HG03521 (cell line): ENCODE data around the gene CLHC1.
A peak's percentile ranks its signal among the peaks of the same experiment; 100 is the strongest.

ENCODE experiments used
- ATAC-seq: cut with Tn5 transposase; IDR thresholded peaks from one replicate; pipeline ENCODE4 v1.9.1; 2021; ENCODE audit warnings: mild to moderate bottlenecking, moderate library complexity; ENCODE audit not compliant: unreplicated experiment

The CLHC1 gene

DNA sequence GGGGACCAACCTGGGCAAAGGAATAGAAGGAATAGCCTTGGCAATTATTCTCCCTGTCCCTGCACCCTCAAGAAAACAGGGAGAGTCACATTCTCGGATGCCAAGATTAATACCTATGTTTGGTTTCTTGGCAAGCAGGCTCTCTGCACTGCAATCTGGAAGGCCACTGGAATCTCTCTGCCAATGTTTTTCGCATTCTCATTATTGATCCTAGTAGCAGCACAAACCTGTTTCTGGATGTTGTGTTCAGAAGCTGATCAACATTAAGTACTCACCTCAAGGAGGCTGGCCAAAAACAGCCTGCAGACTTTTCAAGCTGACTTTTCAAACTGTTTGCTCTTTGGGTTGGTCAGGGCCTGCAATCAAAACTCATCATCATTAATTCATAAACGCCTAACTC, 62.2 kb downstream of the CLHC1 start:
- ATAC-seq = no peak

DNA sequence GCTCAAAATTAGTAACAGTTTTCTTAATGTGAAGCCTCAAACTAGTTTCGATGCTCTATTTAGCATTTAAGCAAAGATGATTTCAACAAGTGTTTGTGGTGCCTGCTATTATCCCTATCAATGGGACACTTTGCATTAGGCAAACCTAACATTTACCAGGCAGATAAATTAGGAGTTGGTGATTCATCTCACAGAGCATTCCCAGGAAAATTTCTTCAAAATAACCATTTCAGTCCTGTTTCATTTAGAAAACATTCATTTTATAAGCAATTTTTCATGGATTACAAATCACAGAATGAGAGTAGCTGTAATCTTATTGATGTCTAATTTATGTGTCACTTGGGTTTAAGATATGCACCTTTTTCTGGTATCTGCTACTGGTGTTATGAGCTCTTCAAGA, 62.7 kb downstream of the CLHC1 start:
- no peak for ATAC-seq

- ATAC-seq = no peak
Measured at GRCh38 chr2:55168221-55169154, 63.6 kb downstream of the CLHC1 start.

GRCh38 chr2:55165626-55166025, 66.5 kb downstream of the CLHC1 start:
- ATAC-seq = no peak

DNA sequence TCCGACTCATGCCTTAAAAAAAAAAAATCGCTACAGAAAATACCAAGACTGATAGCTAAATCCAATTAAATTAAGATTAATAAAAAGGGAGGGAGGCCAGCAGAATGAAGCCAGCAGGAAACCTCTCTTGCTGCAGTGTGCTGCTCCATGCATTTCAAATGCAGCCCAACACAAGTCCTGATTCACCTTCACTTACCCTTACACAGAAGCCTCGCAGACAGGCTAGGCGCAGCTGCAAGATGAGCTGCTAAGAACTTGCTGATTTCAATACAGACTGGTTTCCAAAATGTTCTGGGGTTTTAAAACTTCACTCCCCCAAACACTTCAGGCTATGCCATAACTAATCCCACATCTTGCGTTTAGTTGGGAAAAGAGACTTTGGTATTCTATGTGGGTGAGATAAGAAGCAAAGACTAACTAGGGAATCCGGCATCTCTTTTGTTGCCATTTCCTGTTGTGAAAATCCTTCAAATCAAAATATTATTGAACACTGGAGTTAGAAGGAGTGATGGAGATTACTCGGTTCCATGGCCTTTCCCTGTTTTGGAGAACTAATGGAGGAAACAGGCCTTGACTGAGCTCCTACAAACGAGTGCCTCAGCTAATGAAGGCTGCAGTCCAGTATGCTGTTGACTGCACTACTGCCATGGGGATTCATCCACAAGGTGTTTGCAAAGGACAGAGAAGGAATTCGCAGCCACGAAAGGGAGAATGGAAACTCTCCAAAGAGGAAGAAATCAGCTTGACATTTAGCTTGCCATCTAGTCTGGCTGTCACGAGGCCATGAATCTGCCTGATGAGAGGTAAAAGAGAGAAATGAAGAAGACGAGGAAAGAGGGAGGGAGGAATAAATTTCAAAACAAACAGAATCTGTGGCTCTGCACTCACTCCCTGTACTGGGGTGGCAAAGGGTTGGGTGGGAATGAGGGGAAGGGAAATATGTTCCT, 67.3 kb downstream of the CLHC1 start:
- ATAC-seq = no peak

DNA sequence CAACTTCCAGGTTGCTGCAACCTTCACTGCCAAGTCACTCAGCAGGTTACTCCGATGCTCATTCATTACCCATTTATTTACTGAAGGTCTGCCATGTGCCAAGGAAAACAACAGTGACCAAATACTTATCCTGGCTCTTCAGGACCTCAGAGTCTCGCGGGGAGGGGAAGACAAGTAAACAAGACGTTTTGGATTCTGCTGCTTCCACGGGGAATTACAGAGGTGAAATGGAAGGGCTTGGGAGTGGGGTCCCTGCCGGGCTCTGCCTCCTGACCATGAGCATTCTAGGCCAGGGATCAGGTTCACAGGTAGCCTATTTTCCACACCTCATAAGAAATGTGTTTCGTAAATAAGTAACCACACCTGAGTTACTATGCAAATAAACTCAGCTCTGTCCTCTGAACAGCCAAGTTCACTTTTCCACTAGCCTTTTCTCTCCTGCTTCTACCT, 68.1 kb downstream of the CLHC1 start:
- no peak for ATAC-seq

GRCh38 chr2:55163274-55163721, 68.8 kb downstream of the CLHC1 start:
- ATAC-seq = no peak

DNA sequence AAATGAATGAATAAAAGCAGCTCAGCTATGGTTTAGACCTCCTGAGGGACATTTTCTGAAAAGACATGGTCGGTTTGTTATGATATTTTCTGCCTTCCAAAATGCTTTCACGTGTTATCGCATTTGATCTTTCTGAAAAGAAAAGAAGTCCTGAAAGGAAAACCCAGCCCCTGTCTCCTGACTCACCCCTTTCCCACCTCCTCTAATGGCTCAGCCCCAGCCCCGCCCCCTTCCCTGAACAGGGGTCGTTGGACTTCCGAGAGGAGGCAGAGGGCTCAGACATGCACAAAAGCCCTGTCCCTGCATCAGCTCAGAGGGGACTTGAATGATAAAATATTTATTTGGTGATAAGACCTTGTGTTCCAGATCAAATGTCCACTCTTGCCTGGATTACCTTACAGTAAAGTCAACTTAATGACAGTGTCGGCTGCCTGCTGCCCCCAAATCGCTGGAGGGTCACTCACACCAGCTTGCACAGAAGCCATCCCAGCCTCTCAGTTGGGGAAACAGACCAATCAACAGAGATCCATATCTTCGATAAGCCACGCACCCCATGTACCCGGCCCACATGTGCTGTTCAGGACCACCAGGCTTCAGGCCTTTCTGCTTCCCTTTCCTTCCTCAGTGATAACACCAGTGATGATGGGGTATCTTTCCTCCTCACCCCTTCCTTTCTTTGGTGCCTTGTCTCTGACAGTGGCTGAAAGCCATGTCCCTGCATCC, 69.6 kb downstream of the CLHC1 start:
- no peak for ATAC-seq

DNA sequence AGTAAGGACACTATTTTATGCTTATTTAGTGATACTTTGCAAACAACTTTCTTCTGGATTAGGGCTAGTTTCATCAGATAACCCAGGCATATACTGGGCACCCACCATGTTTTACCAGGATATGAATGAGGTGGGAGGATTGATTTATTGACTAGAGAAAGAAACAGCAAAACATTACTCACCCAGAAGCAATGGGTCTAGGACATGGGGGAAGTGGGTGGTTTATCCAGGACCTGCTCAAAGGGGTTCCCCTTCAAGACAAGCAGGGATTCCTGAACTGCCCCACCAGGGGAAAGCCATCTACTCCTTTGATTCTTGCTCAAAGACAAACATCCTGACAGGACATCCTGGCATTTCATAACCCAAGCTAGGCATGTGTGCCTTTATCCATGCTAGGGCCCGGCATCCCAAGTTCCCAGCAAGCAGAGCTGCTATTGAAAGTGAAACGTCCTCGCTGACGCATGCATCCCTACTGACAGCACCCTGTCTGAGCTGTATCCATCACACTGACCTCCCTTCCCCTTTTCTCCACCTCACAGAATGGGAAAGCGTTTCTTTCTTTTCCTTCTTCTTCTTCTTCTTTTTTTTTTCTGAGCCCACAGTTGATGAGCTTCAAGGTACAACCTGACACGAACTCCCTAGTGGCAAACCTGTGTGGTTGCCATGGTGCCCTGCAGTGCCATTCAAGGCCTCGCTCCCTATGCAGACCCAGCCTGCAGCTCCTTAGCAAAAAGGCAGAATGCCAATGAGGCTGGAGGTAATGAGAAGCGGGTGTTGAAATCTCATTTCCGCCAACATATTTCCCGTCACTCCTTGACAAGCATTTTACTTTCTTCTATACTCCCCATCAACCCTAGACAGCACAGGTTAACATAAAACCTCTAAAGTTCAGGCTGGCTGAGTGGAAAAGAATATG, 70.5 kb downstream of the CLHC1 start:
- ATAC-seq = no peak

- ATAC-seq = no peak
Measured at GRCh38 chr2:55160422-55160821, 71.7 kb downstream of the CLHC1 start.

DNA sequence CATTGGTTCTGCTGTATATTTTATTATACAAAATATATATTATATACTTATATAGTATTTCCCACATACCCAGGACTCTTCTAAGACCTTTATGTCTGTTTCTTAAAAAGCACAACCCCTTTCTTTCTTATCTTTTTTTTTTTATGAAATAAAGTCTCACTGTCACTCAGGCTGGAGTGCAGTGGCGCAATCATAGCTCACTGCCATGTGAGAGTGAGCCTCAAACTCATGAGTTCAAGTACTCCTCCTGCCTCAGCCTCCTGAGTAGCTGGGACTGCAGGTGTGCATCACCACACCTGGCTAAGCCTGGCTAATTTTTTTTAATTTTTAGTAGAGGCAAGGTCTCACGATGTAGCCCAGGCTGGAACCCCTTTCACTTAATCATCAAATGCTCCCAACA, 72.3 kb downstream of the CLHC1 start:
- ATAC-seq = no peak

DNA sequence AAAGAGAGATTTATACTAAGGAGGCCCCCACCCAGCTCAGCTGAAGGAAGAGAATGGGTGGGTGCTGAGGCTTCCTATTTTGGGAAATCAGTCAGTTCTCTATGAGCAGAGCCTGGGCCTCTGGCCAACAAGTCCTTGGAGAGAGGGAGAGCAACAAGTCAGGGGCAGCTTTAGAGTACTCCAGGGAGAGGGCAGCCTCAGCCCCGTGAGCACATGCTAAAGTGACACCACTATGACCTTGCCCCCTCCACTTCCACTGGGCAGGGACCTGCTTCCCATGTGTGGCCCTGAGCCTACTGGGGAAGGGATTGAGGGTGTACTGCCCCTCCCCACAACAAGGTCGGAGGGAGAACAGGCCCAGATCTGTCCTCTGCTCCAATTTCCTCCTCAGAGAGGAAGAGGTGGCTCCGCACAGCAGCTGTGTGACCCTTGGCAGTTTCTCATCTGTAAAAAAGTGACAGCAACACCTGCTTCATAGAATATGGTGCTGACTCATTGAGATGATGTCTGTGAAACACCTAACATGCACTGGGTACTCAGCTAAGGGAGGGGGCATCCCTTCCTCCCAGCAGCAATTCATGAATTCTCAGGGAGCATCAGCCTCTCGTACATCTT, 72.9 kb downstream of the CLHC1 start:
- peak; percentile 41 for ATAC-seq

DNA sequence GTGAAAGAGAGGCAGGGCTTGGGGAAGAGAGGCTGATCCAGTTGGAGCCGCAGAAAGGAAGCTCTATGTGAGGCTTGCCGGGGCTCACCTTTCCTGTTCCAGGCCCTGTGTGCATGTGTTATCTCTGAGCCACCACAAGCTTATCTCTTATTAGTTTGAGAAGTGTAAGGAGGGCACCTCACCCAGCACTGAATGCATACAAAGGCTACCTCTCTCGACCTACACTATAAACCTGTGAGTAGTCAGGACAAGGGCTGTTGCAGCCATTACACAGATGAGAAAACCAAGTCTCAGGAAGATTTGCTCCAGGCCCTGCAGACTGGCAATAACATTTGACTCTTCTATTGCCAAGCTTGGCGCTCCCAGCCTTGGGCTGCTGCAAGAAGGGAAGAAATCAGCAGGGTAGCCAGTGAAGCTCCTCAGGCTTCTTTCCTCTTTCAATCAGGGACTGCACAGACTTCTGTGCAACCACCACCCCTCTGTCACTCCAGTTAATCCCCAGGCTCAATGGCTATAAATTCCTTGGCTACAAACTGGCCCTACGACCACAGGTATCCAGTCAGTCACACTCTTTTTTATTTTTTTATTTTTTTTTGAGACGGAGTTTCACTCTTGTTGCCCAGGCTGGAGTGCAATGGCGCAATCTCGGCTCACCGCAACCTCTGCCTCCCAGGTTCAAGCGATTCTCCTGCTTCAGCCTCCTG, 73.8 kb downstream of the CLHC1 start:
- ATAC-seq = no peak

- no peak for ATAC-seq
Measured at GRCh38 chr2:55157474-55157884, 74.6 kb downstream of the CLHC1 start.

GRCh38 chr2:55156984-55157383, 75.1 kb downstream of the CLHC1 start:
- no peak for ATAC-seq

DNA sequence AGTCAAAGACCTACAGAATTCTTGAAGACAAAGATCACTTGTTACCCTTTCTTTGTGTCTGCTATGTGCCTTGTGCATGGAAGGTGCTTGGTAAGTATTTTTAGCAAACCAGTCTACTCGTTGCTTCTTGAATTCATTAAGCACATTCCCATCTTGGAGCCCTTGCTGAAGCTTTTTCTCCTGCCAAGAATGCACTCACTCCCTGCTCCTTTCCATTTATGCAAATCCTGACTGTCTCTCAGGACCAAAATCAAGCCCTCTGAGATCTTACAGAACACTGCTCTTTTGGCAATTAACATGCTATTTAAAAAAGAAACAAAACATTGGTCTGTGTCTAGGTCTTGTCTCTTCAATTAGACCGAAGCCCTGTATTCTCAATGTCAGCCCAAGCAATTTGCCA, 75.8 kb downstream of the CLHC1 start:
- no peak for ATAC-seq

DNA sequence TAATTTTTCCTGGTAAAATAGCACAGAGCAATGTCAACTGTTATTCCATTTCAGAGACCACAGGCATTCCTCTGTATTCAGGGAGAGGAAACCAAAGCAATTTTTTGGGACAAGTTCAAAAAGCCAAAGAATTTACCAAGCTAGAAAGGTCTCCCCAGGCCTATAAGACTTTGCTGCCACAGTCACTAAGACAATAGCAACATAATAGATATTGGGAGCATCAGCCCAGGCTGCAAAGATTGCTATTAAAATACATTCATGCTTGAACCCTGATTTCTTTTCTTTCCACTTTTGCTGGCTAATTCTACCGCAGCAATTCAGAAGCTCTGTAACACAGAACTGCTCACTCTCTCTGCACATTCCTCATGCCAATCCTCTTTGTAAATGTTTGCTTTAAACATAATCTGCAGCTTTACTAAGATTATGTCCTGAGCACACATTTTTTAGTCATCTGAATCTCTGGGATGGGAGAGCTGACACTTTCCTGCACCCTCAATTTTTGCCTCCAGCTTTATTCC, 76.3 kb downstream of the CLHC1 start:
- ATAC-seq = no peak

DNA sequence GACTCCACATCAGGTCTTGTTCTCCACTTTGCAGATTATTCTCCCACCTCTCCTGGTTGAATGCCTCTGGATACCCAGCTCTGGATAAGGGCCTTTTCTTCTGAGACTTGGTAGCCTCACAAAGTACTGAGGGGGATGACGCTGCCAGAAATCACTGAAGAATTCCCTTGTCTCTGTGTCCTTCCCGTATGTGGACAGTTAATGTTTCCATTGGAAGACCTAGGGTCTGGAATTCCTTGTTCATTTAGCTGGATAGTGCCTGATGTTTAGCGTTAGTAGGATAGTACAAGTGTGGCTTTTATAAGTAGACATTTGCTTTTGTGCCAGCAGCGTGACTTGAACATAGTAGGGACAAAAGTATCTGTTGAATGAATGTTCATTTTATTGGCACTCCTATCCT, 76.9 kb downstream of the CLHC1 start:
- ATAC-seq = no peak
